ENCODE results near the gene BMP10.

BMP10 gene

GRCh38 chr2:68824831-68825230 is 46.4 kb downstream of the BMP10 start:
- Histone ChIP-seq H4K20me1 (ENCODE audit: insufficient read depth, low read length, poor library complexity, severe bottlenecking) (no peaks in the 10 kb centered on the region), H3K9ac (ENCODE audit: low read depth, low read length, poor library complexity, severe bottlenecking) (no peak overlapping the region), H3K4me3 (ENCODE audit: low read length, poor library complexity, severe bottlenecking) (no peak overlapping the region), H2AFZ (ENCODE audit: low read length) (no peak overlapping the region), H3K4me1 (ENCODE audit: insufficient read depth, low read length, poor library complexity, severe bottlenecking) (peaks cover 27% of the 10 kb centered on the region), H3K9me2 (replicated peaks; ENCODE audit: low read depth, low read length) (no peaks in the 10 kb centered on the region), H3K4me2 (ENCODE audit: low read depth, low read length, poor library complexity, severe bottlenecking) (no peak overlapping the region), H3K79me2 (ENCODE audit: insufficient read depth, low read length) (no peaks in the 10 kb centered on the region), H3K27me3 (ENCODE audit: insufficient read depth, low read length, poor library complexity, severe bottlenecking) (no peaks in the 10 kb centered on the region), H3K9me3 (ENCODE audit: insufficient read depth, low read depth, low read length) (no peaks in the 10 kb centered on the region), H3K36me3 (ENCODE audit: insufficient read depth, low read length) (peaks cover 43% of the 10 kb centered on the region; the same call in 1 of the 2 replicates), H3F3A (ENCODE audit: low read depth) (peaks cover 3% of the 10 kb centered on the region; the same call in 1 of the 2 replicates)
- TF ChIP-seq EZH2phosphoT487 (IDR thresholded peaks at IDR 0.05; ENCODE audit: borderline replicate concordance) (no peak), CTCF (conservative IDR thresholded peaks at IDR 0.05; ENCODE audit: low read length) (no peak)

GRCh38 chr2:68822207-68822872 is 48.9 kb downstream of the BMP10 start:
- TF ChIP-seq CTCF (conservative IDR thresholded peaks at IDR 0.05; ENCODE audit: low read length), result no peak
- no peak for TF ChIP-seq EZH2phosphoT487 (IDR thresholded peaks at IDR 0.05; ENCODE audit: borderline replicate concordance)
- H3F3A ChIP-seq (ENCODE audit: low read depth), result no peaks in the 10 kb centered on the region
- no peaks in the 10 kb centered on the region for H3K79me2 ChIP-seq (ENCODE audit: insufficient read depth, low read length)
- no peak overlapping the region for H3K4me3 ChIP-seq (ENCODE audit: low read length, poor library complexity, severe bottlenecking)
- peaks cover 5% of the 10 kb centered on the region for H3K4me1 ChIP-seq (ENCODE audit: insufficient read depth, low read length, poor library complexity, severe bottlenecking)
- no peaks in the 10 kb centered on the region for H3K27me3 ChIP-seq (ENCODE audit: insufficient read depth, low read length, poor library complexity, severe bottlenecking)
- no peaks in the 10 kb centered on the region for H4K20me1 ChIP-seq (ENCODE audit: insufficient read depth, low read length, poor library complexity, severe bottlenecking)
- H3K9me3 ChIP-seq (ENCODE audit: insufficient read depth, low read depth, low read length), result no peaks in the 10 kb centered on the region
- no peaks in the 10 kb centered on the region for H3K9me2 ChIP-seq (replicated peaks; ENCODE audit: low read depth, low read length)
- no peak overlapping the region for H3K9ac ChIP-seq (ENCODE audit: low read depth, low read length, poor library complexity, severe bottlenecking)
- H3K36me3 ChIP-seq (ENCODE audit: insufficient read depth, low read length), result peaks cover 65% of the 10 kb centered on the region; the same call in 1 of the 2 replicates
- H2AFZ ChIP-seq (ENCODE audit: low read length), result no peak overlapping the region
- H3K4me2 ChIP-seq (ENCODE audit: low read depth, low read length, poor library complexity, severe bottlenecking), result no peak overlapping the region

- Histone ChIP-seq H3K9me3 (ENCODE audit: insufficient read depth, low read depth, low read length) (no peaks in the 10 kb centered on the region), H3K9ac (ENCODE audit: low read depth, low read length, poor library complexity, severe bottlenecking) (no peak overlapping the region), H3K9me2 (replicated peaks; ENCODE audit: low read depth, low read length) (no peaks in the 10 kb centered on the region), H3F3A (ENCODE audit: low read depth) (no peaks in the 10 kb centered on the region), H4K20me1 (ENCODE audit: insufficient read depth, low read length, poor library complexity, severe bottlenecking) (no peaks in the 10 kb centered on the region), H3K36me3 (ENCODE audit: insufficient read depth, low read length) (peaks cover 80% of the 10 kb centered on the region; the same call in 1 of the 2 replicates), H3K4me1 (ENCODE audit: insufficient read depth, low read length, poor library complexity, severe bottlenecking) (no peaks in the 10 kb centered on the region), H2AFZ (ENCODE audit: low read length) (no peak overlapping the region), H3K4me3 (ENCODE audit: low read length, poor library complexity, severe bottlenecking) (no peak overlapping the region), H3K79me2 (ENCODE audit: insufficient read depth, low read length) (no peaks in the 10 kb centered on the region), H3K27me3 (ENCODE audit: insufficient read depth, low read length, poor library complexity, severe bottlenecking) (no peaks in the 10 kb centered on the region), H3K4me2 (ENCODE audit: low read depth, low read length, poor library complexity, severe bottlenecking) (no peak overlapping the region)
- TF ChIP-seq CTCF (conservative IDR thresholded peaks at IDR 0.05; ENCODE audit: low read length) (no peak), EZH2phosphoT487 (IDR thresholded peaks at IDR 0.05; ENCODE audit: borderline replicate concordance) (no peak)
Observed at GRCh38 chr2:68819556-68819955, 51.6 kb downstream of the BMP10 start.
